Skin of body (tissue), 2 donors: ENCODE results near the gene FYN. TPM values are rescaled to one million over a fixed set of nuclear protein-coding genes. Genes with fewer than 3 reads are reported as not detected.
A peak's percentile ranks its signal among the peaks of the same experiment; 100 is the strongest.

Source experiments
- DNase-seq: peaks from one replicate; lab custom pipeline; 2025; lab: John Stamatoyannopoulos, UW
- total RNA-seq: library from RNA; depleted of rRNA; stranded (reverse); fragments of >200 nt; gene quantifications from one replicate; pipeline ENCODE4 v1.2.3, GENCODE V29; 2014

Gene FYN
- total RNA-seq, 1 donor from 2014 or later: 145 TPM

DNA sequence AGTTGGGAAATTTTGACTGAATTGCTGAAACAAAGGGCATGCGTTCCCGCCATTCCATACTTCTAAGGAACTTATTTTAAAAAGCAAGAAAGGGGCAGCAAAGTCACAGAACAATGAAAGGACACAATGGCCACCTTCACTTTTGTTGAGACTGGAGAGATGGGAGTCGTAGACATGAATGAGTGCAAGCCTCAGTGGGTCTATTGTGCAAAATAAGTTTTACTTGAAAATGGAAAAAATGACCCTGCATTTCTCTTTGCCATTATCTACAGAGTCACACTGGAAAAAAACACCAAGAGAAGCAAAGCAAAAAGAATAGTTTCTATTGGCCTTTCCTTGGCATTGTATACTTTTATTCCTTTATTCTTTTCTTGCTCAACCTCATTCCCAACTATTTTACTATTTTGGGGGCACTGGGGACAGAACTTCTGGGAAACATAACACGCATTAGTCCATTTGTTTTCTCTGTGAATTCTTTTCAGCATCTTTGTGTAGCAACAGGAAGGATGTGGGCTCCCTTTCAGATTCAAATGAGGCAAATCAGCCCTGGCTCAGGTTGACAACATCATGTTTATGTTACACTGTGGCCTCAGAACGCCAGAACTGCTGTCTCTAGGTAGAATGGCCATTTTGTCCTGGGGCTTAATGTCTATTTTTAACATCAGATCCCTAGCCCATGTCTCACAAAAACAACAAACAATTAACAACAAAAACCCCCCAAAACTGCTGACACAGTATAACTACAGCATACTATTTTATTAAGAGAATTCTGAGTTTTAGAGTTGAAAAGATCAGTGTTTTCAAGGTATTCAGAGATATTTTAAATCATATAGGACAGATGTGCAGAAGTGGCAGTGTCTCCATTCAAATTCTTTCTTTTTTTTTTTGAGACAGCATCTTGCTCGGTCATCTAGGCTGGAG lies 122.2 kb downstream of the FYN start:
- DNase-seq: peak; percentile 26

DNA sequence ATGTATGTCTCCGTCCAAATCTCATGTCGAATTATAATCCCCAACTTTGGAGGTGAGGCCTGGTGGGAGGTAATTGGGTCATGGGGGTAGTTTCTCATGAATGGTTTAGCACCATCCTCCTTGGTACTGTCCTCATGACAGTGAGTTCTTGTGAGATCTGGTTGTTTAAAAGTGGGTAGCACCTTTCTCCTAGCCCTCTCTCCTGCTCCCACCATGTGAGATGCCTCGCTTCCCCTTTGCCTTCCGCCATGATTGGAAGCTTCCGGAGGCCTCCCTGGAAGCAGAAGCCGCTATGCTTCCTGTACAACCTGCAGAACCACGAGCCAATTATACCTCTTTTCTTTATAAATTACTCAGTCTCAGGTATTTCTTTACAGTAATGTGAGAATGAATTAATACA lies 123.1 kb downstream of the FYN start:
- DNase-seq: no peak

DNA sequence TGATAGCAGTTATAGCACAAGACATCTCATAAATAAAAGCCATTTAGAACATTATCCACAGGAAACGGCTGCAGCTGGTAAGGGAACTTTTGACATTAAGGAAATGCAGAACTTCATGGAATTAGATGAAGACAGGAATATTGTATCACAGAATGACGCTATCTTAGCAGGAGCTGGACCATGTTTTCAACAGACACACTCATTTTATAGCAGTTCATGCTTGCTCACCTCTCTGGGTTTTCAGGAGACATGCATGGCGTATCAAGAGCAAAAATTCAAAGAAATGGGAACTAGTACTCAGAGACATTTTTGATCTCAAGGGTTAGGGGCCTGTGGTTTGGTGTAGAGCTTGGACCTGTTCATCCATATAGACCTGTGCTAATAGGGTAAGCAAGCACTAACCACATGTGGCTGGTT lies 125.0 kb downstream of the FYN start:
- no peak for DNase-seq

DNA sequence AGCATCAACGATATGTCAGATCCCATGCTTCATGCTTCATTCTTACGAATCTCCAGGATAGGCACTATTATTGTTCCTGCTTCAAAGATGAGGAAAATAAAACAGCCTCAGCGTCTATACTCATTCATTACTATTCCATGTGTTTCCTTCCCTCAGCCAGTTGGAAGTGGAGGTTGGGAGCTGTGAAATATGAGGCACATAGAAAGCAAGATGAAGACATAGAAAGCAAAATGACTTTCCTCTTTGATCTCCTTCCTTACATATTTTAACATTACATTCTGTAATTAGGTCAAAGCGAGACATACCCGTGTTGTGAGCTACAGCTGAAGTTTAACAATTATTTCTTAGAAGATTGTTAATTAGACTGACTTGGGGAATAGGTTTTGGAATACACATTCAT lies 125.4 kb downstream of the FYN start:
- DNase-seq: peak; percentile 39

DNA sequence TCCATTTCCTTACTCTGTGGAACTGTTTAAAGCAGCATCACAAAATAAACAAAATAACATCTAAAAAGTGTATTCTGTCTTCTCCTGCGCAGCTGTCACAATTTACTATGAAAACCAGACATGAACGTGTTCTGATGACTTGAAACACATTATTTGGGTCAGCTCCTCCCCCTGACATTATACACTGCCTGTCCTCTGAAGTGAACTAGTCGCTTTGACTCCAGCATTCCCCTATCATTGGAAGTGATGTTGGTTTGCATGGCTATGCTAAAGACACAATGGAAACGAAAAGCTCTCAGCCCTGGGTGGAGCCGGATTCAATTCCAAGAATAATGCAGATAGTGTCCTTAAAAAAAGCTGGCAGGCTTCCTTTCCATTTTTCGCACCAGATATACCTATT lies 125.9 kb downstream of the FYN start:
- peak; percentile 39 for DNase-seq

DNA sequence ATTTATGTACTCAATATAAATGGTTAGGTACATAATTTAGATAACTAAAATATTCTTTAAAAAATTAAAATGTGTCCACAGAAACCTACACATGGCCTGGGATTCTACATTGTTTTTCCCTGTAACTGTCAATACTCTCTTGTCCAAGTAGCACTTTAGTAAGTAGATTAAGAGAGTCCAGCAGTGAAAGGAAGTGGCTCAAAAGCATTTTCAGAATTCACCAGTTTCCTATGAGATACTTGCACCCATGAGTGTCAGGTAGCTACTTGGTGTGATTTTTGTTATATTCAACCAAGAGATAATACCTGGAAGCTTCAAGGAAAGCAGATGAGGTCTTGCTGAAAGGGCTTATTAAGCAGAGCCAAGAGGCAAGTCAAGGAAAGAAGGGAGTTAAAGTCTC lies 126.3 kb downstream of the FYN start:
- no peak for DNase-seq

DNA sequence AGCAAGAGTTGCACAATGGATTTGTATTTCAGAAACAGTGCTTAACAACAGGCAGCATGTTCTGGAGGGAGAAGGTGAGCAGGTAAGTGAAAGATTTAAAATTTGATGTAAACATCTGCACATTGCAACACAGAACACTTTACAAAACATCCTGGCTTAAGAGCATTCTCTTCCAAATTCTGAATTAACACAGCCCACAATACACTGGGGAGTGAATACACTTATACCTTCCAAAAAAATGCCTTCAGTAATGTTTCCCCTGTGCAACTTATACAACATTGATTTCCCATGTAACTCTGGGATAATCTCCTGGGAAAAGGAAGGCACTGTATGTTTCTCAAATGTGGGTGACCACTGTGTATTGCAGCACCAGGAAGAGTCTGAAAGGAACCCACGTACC lies 127.6 kb downstream of the FYN start:
- DNase-seq: no peak

DNA sequence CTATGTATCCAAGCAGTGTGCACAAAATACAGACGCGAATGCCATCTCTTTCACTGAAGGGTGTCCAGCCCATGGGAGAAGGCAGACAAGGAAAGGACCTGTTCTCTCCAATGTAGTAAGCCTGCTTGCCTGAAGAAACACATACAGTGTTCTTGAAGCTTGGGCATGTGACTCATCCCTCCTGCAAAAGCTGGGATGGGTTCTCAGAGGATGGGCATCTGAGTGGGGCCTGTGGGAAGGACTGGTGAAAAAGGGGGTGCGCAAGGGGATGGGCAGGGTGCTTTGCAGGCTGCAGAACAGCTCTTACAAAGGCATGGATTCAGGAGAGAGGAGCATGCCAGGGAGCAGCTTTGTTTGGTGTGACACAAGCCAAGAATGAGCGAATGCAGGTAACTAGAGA lies 128.1 kb downstream of the FYN start:
- DNase-seq: no peak

DNA sequence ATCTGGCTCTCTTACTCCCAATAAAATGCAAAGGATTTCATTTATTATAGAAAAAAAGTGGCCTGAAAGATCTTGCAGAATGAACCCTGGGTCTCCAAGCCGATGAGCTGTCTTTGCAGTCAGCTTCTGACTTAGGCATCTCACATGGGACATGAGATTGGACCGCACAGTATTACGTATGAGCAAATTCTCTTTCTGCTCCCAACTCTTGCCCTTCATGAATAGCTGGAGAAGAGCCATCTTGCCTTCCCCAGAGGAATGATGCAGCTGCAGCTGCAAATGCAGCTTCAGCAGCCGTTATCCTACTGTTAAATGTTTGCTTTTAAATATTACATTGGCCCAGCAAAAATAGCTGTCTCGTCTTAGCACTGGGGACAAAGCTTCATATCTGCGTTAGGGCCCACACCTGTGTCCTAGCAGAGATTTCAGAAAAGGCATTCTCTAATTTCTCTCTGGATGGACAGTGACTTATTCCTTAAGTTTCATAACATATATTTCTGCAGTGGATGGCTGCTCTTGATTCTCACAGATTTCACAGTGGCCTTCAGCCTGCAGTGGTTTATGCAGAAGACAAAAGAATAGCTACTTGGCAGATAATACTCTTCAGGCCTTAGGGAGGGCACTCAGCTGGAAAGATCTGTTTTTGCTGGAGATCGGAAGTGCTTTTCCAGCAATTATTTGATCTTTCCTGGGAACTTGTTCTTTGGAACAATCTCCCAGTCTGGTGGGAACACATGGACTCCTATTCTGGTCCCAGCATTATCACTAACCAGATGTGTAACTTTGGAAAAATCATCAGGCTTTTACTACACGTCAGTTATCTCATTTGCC lies 129.2 kb downstream of the FYN start:
- DNase-seq: peak; percentile 92

DNA sequence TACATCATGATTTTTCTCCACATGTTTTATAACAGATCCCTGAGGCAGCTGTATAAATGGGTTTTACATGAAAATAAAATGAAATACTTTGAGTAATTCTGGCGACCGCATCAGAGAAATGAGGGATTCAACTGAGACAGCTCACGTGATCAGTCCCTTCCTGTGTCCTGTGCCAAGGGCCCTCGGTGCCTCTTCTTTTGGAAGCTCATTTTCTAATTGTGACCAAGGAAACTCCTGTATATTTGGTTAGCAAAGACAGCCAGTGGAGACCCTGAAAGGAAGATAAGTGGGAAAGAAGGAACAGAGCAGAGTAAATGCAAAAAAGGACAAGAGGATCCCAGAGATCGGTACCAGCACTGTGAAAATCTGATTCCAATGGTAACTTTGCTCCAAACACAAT lies 129.9 kb downstream of the FYN start:
- DNase-seq: peak; percentile 40

DNA sequence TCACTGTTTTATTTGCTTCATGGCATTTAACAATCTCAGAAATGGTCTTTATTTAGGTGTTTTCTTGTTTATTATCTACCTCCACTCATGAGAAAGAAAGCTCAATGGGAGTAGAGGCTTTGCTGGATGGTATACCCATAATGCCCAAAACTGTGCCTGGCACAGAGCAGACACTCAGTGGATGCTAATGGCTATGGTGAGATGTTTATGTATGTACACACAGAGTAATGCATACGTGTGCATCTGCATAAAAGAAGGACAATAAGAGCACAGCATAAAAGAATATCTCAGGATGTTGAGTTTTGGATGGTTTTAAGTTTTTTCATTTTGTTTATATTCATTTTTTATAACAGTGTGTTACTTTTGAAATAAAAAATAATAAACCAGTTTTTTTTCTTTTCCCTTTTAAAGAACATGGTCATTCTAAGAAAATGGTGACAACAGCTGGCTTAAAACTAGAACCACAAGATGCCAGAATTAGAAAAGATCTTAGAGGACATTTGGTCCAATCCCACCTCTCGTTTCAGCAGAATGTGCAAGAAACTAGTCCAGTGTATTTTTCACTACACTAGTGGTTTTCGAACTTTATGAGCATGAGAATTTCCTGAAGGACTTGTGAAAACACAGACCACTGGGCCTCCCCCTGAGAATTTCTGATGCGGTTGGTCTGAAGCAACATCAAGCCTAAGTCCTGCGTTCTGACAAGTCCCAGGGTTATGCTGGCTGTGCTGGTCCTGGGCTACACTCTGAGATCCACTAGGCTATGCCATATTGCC lies 131.9 kb downstream of the FYN start:
- DNase-seq: no peak

DNA sequence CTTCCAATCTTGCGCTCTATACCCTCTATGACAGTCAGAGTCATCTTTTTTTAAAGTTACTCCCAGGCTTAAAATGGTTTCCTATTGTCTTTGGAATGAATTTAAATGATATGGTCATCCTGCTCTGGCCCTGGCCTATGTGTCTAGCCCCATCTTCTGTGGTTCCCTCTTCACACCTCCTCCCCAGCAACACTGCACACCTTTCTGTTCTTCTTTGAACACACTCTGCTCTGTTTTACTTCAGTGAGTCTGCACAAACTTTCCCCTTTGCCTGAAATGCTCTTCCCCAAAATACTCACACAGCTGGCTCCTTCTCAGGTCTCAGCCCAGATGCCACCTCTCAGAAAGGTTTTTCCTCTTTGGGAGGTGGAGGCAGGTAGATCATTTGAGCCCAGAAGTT lies 132.7 kb downstream of the FYN start:
- no peak for DNase-seq

DNA sequence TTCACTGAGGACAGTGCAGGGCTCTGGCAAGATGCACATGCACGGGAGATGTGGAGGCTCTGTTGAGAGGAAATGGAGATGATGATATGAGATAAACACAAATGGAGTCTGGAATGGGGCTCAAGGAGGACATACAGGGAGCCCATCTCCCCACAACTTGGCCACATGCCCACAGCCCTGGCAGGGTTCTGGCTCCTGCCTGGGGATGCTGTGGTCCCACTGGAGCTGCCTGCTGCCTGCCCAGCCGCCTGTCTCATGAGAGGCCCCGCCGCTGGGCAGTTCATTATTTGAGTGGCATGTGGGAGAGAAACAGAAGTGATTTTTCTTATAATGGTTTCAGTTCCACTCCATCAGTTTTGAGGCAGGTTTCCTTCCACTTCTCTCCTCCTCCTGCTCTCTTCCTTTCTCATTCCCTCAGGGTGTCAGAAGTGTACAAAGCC lies 134.0 kb downstream of the FYN start:
- no peak for DNase-seq

DNA sequence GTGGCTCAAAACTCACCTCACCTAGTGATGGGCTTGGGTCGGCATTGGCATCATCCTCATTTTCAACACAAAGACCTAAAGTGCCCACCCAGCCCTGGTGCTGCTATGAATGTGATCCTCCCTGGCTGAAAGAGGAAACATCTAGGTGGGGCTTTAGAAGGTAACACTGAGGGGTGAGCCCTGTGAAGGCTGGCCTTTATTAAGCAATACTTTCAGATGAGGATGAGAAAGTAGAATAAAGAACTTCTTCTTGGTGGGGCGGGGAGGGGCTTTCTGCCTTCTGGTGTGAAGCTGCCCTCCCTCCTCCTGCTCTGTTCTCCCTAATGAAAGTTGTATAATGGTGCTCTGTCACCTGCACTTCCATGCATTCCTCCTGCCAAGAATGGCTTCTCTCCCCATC lies 134.6 kb downstream of the FYN start:
- DNase-seq: no peak

DNA sequence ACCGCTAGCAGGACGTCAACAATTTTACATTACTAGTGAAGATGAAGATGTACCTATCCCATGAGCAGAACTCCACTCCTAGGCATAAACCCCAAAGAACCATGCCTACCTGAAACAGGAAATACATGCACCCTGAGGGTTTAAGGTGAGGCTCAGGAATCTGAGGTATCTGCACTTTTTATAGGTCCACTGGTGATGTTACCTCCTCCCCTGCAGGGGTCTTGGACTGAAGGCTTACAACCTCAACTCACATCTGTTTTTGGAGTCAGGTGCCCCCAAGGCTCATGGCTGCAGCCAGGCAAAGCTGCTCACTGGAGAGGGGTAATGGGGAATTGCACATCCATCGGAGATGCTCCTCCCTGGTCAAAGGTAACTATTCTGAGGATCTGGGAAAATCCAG lies 135.1 kb downstream of the FYN start:
- DNase-seq: no peak

DNA sequence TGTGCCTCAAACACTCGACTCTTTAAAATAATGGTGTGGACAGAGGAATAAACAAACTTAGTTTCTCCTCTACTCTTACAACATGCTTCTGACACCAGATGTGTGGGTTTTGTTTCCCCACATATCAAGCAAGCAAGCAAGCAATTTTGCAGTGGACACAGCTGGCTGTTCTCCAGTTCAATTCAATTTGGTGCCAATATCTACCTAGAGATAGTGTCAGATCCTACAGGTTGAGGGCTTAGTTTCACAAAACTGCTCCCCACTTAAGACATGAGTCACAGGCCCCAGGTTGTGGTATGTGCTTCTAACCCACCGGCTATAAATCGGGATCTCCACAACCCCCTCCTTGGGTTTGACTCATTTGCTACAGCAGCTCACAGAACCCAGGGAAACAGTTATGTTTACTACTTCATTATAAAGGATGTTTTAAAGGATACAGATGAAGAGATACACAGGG lies 136.2 kb downstream of the FYN start:
- DNase-seq: no peak

DNA sequence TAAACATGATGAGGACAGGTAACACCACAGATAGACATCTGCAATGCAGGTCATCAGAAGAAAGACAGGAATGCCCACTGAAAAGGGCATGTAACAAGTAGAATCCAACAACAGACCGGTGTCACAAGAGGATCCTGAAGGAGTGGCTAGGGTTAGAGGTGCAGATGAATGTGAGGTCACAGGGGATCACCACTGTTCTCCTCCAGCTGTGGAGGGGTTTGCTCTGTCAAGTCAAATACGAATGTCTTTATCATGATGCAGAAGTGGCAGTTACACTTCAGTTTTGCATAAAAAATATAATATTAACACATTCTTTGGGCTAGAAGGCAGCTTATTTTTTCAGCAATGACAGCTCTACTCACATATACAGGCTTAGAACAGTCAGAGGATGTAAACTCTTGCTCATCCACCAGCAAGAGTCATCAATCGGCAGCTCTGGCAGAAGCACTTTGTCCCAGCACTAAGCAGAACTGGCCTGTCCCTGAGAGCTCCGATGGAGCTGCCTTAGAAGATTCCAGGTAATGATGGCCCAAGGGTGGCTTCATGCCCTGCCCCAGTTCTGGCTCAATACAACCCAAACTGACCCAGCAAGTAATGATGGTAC lies 137.1 kb downstream of the FYN start:
- no peak for DNase-seq

DNA sequence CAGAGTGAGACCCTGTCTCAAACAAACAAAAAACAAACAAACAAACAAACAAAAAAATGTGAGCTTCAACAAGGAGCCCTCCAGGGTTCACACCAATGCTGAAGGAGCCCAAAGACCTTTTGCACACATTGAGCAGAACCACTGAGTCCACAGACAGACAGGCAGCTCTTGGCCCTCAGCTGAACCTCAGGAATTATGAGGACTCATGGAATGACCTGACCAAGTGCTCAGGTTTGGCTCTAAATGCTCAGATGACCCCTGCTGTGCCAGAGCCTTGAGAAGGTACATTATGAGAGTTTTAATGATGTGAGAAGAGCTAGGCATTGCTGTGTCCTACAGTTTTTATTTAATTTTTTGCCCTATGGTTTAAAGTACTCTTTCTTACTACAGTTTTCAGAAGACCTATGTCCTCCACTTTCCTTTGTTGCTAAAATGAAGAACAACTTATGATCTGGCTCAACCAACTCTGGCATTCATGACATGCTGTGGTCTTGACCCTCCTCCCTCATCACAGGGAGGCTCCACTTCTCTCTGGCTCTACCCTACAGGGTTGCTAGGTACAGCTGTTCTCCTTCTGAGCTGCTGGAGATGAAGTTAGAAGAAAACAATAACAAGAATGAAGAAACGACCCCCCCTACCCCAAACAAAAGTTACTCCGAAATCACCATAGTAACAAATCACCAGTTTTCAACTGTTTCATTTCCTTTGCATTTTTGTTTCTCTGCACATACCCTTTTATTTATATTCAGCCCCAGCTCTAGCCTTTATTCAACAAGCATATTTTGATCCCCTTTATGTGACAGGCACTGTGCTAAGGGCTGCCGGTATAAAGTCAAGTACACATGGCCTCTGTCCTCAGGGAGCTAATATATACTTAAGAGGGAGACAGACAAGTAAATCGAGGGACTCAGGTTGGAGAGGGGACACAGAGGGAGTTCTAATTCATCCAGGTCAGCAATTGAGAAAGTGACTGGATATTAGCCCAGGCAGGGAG lies 138.9 kb downstream of the FYN start:
- DNase-seq: peak; percentile 20

DNA sequence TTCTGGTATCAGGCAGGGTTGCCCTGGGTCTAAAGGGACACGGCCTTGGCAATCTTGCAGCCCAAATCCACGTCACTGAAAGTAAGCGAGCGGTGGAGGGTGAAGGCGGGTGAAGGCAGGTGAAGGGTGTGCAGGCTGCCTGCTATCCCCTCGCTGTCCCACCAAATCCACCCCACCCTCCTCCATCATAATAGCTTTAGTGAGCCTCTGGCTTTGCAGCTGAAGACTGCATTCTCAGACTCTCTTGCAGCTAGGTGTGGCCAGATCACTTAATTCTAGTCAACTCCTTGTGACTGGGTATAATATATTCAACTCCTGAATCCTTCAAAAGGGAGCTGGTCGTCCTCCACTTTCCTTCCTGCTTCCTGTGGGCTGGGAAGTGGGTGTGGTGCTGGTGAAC lies 140.9 kb downstream of the FYN start:
- DNase-seq: no peak
